BLaER1 (cell line): ENCODE measurements around the gene SETD1A.
"Not testable (repeated sequence)": the region's sequence is repeated elsewhere in the genome, so short reads cannot be mapped to it uniquely, and the experiment has no call there.

Source experiments
- H3K27ac ChIP-seq: shearing (Covaris generic); formaldehyde crosslinking; 2 replicates; pipeline ENCODE4 v1.8.1; 2022
- H3K27me3 ChIP-seq: shearing (Covaris generic); formaldehyde crosslinking; 2 replicates; pipeline ENCODE4 v1.8.1; 2022
- H3K36me3 ChIP-seq: shearing (Covaris generic); formaldehyde crosslinking; 2 replicates; pipeline ENCODE4 v1.8.1; 2022
- H3K4me1 ChIP-seq: shearing (Covaris generic); formaldehyde crosslinking; 2 replicates; pipeline ENCODE4 v1.8.1; 2022
- H3K4me2 ChIP-seq: shearing (Covaris generic); formaldehyde crosslinking; 2 replicates; pipeline ENCODE4 v1.8.1; 2022
- H3K4me3 ChIP-seq: shearing (Covaris generic); formaldehyde crosslinking; 2 replicates; pipeline ENCODE4 v1.8.1; 2022
- H3K9ac ChIP-seq: shearing (Covaris generic); formaldehyde crosslinking; 2 replicates; pipeline ENCODE4 v1.8.1; 2022
- H3K9me3 ChIP-seq: shearing (Covaris generic); formaldehyde crosslinking; 2 replicates; pipeline ENCODE4 v1.8.1; 2022
- H4K20me1 ChIP-seq: shearing (Covaris generic); formaldehyde crosslinking; 2 replicates; pipeline ENCODE4 v1.8.1; 2022
- Cebpa-rat ChIP-seq: shearing (Covaris generic); IDR thresholded peaks from 2 replicates; pipeline ENCODE4 v1.8.1; 2022

The SETD1A gene

GRCh38 chr16:30928390-30928789, 29.2 kb upstream of the SETD1A start:
- Histone ChIP-seq H3K4me2 (no peak overlapping the region), H3K27me3 (no peaks in the 10 kb centered on the region), H3K9me3 (no peaks in the 10 kb centered on the region), H3K36me3 (peaks cover 69% of the 10 kb centered on the region), H3K9ac (0 out of 2 replicates have a peak overlapping the region, but pooled peaks have one; percentile 41), H4K20me1 (peaks cover 30% of the 10 kb centered on the region), H3K4me1 (peaks cover 39% of the 10 kb centered on the region), H3K4me3 (no peak overlapping the region), H3K27ac (peak overlapping the region; percentile 97; the same call in 1 of the 2 replicates)
- TF ChIP-seq Cebpa-rat, result no peak

- Histone ChIP-seq H3K4me2 (no peak overlapping the region), H3K4me3 (no peak overlapping the region), H3K27ac (peak overlapping the region; percentile 26; the same call in 1 of the 2 replicates), H3K9ac (0 out of 2 replicates have a peak overlapping the region, but pooled peaks have one; percentile 4), H3K4me1 (peaks cover 46% of the 10 kb centered on the region), H3K27me3 (no peaks in the 10 kb centered on the region), H3K9me3 (no peaks in the 10 kb centered on the region), H4K20me1 (peaks cover 30% of the 10 kb centered on the region), H3K36me3 (peaks cover 77% of the 10 kb centered on the region)
- no peak for TF ChIP-seq Cebpa-rat
These were observed 28.4 kb upstream of the SETD1A start for GRCh38 chr16:30929167-30929566.

- Histone ChIP-seq H3K4me3 (no peak overlapping the region), H3K4me1 (peaks cover 49% of the 10 kb centered on the region), H3K27ac (no peak overlapping the region), H3K4me2 (no peak overlapping the region), H3K9me3 (no peaks in the 10 kb centered on the region), H3K36me3 (peaks cover 86% of the 10 kb centered on the region), H3K27me3 (no peaks in the 10 kb centered on the region), H3K9ac (0 out of 2 replicates have a peak overlapping the region, but pooled peaks have one; percentile 4), H4K20me1 (peaks cover 24% of the 10 kb centered on the region)
- no peak for TF ChIP-seq Cebpa-rat
These were observed 27.4 kb upstream of the SETD1A start for GRCh38 chr16:30930160-30930571.

- H3K27me3 ChIP-seq, result no peaks in the 10 kb centered on the region
- H3K27ac ChIP-seq, result 0 out of 2 replicates have a peak overlapping the region, but pooled peaks have one; percentile 7
- peaks cover 15% of the 10 kb centered on the region for H4K20me1 ChIP-seq
- peaks cover 96% of the 10 kb centered on the region for H3K36me3 ChIP-seq
- no peaks in the 10 kb centered on the region for H3K9me3 ChIP-seq
- peaks cover 49% of the 10 kb centered on the region for H3K4me1 ChIP-seq
- TF ChIP-seq Cebpa-rat, result no peak
- no peak overlapping the region for H3K9ac ChIP-seq
- H3K4me2 ChIP-seq, result no peak overlapping the region
- H3K4me3 ChIP-seq, result no peak overlapping the region
These were observed 26.4 kb upstream of the SETD1A start for GRCh38 chr16:30931068-30931650.

- Histone ChIP-seq H3K27ac (peak overlapping the region; percentile 77), H3K4me1 (peaks cover 67% of the 10 kb centered on the region), H3K27me3 (no peaks in the 10 kb centered on the region), H3K36me3 (peaks cover 73% of the 10 kb centered on the region), H3K4me2 (peak overlapping the region; percentile 63), H3K4me3 (no peak overlapping the region), H3K9ac (peak overlapping the region; percentile 55; the same call in 1 of the 2 replicates), H3K9me3 (no peaks in the 10 kb centered on the region), H4K20me1 (no peaks in the 10 kb centered on the region)
- TF ChIP-seq Cebpa-rat, result no peak
These were observed 22.6 kb upstream of the SETD1A start for GRCh38 chr16:30934827-30935557.

- peak overlapping the region; percentile 96 for H3K27ac ChIP-seq
- H3K9ac ChIP-seq, result peak overlapping the region; percentile 80
- peak overlapping the region; percentile 38 for H3K4me3 ChIP-seq
- H3K4me1 ChIP-seq, result peaks cover 94% of the 10 kb centered on the region
- H4K20me1 ChIP-seq, result peaks cover 7% of the 10 kb centered on the region; the same call in 1 of the 2 replicates
- peaks cover 70% of the 10 kb centered on the region for H3K36me3 ChIP-seq
- no peak for TF ChIP-seq Cebpa-rat
- peak overlapping the region; percentile 88 for H3K4me2 ChIP-seq
- no peaks in the 10 kb centered on the region for H3K9me3 ChIP-seq
- H3K27me3 ChIP-seq, result no peaks in the 10 kb centered on the region
These were observed 19.9 kb upstream of the SETD1A start for GRCh38 chr16:30937692-30938091.

- peaks cover 83% of the 10 kb centered on the region for H3K4me1 ChIP-seq
- H3K36me3 ChIP-seq, result peaks cover 71% of the 10 kb centered on the region
- H3K27me3 ChIP-seq, H3K4me3 ChIP-seq, H3K9me3 ChIP-seq: not testable (repeated sequence)
- H3K9ac ChIP-seq, result peak overlapping the region; percentile 72
- H4K20me1 ChIP-seq, result peaks cover 17% of the 10 kb centered on the region
- H3K4me2 ChIP-seq, result peak overlapping the region; percentile 88
- H3K27ac ChIP-seq, result peak overlapping the region; percentile 96
These were observed 18.0 kb upstream of the SETD1A start for GRCh38 chr16:30939571-30939970.

- no peak for TF ChIP-seq Cebpa-rat
- no peaks in the 10 kb centered on the region for H3K9me3 ChIP-seq
- peak overlapping the region; percentile 96 for H3K27ac ChIP-seq
- H3K27me3 ChIP-seq, result no peaks in the 10 kb centered on the region
- no peak overlapping the region for H3K4me3 ChIP-seq
- H3K9ac ChIP-seq, result peak overlapping the region; percentile 72
- H3K4me1 ChIP-seq, result peaks cover 61% of the 10 kb centered on the region
- H3K36me3 ChIP-seq, result peaks cover 74% of the 10 kb centered on the region
- H4K20me1 ChIP-seq, result peaks cover 36% of the 10 kb centered on the region
- H3K4me2 ChIP-seq, result peak overlapping the region; percentile 88
These were observed 15.7 kb upstream of the SETD1A start for GRCh38 chr16:30941600-30942425.

GRCh38 chr16:30942426-30942806, 15.1 kb upstream of the SETD1A start:
- Histone ChIP-seq H3K27ac (peak overlapping the region; percentile 55), H3K4me1 (peaks cover 55% of the 10 kb centered on the region), H3K9me3 (no peaks in the 10 kb centered on the region), H3K4me2 (peak overlapping the region; percentile 88), H3K27me3 (no peaks in the 10 kb centered on the region), H3K9ac (no peak overlapping the region), H4K20me1 (peaks cover 38% of the 10 kb centered on the region), H3K36me3 (peaks cover 76% of the 10 kb centered on the region), H3K4me3 (no peak overlapping the region)
- TF ChIP-seq Cebpa-rat, result no peak
